ENCODE measurements around the gene CEP112.
"Not testable (repeated sequence)": the region's sequence is repeated elsewhere in the genome, so short reads cannot be mapped to it uniquely, and the experiment has no call there.

Gene CEP112

DNA sequence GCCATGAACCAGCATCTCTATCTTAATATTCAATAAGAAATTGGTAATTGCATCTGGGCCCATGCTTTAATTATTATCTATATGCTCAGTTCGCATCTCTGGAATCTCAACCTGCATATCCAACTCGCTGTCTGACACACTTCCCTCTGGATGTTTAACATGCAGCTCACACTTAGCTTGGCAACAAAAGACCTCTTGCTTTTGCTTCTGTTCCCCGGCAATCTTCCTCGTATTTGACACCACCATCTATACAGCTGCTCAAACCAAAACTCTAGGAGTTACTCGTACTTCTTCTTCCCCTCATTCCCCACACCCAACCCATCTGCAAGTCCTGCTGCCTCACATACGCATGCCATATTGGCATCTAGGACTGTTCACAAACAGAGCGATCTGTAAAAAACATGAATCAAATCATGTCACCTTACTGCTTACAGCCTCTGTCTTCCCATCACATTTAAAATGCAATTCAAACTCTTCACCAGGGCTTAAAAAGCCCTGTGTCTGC is 300.6 kb downstream of the CEP112 start:
- DNase-seq (ENCODE audit: low read depth in 3 of 3): no peak

DNA sequence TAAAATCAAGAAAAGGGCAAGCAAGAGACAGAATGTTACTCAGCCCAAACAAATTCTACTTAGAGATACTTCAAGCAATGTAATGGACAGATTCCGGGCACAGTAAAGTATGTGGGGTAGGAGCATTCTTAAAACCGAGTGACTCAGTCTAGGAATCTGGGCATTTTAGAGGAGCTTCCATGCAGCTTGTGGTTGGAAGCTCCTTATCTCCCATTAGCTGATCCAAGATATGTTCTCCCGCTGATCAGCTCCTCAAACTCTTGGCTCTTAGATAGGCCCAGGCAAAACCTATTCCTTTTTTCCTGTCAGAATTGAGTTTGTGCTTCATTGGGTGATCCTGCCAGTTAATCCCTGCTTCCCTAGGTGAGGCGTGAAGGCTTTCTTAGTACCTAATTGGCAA is 303.3 kb downstream of the CEP112 start:
- no peak for DNase-seq (ENCODE audit: low read depth in 3 of 3)

DNA sequence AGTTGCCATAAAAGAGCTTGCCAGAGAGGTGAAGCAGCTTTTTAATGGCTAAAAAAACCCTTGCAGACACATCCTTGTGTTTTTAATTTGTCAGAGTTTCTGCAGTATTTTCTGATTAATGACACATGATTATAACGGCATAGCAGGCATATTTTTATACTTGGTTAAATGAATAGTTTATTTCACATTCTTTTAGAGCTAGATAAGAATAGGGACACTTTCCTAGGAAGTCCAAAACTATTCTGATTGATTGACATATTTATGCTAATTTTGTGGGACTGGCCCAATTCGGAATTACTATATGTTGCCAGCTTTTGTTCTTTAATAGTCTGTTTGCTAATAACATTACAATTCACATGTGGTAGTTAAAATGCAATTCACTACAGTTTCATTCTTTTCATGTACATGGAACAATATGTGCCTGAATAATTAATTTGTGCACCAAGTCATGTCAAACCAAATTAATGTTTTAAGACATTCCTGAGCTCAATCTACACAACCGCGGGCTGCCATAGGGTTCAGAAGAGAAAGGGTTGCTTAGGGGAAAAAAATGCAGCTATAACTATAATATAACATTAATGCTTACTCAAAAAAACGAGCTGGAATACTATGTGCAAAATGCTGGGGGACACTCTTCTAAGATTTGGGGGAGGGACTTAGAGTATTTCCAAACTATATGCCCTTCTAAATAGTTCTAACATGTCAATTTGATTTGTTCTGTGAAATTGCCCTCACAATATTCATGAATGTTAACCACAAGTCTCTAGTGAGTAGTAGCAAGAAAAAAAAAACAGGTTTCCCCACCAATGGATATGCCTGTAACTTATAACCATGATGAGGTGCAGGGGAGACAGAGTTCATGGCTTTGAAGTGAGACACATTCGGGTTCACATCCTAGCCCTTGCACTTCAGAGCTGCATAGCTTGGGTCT is 305.4 kb downstream of the CEP112 start:
- no peak for DNase-seq (ENCODE audit: low read depth in 3 of 3)

DNA sequence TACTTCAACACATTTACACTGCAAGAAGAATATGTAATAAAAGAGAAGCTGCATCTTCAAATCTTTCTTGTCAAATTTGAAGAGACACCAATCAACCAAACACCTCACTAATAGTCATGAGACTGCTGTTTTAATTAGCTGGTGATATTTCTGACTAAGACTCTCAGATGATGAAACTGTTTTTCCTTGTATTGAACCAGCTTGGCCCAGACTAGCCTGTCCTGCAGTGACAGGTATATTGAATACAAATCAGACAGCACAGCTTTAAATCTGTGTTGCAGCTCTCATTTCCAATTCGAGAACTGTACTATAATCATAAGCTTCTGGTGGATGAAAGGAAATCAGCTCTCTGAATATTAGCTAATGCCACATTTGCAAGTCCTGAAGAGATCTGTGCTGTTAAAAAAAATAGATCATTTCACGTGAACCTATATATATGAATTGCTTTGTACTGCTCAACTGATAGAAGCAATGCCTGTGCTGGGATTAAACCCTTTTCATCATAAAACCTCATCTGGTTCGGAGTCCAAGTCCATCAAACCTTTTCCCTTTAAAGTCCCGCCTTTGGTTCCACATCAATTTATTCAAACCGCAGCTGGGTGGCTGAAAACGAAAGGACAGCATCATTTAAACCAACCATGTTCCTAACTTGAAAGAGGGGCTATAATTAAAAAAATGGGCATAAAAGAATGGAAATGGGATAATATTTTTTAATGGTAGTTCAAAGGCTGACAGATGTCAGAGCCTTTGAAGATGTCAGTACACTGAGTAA is 306.2 kb downstream of the CEP112 start:
- no peak for DNase-seq (ENCODE audit: low read depth in 3 of 3)

DNA sequence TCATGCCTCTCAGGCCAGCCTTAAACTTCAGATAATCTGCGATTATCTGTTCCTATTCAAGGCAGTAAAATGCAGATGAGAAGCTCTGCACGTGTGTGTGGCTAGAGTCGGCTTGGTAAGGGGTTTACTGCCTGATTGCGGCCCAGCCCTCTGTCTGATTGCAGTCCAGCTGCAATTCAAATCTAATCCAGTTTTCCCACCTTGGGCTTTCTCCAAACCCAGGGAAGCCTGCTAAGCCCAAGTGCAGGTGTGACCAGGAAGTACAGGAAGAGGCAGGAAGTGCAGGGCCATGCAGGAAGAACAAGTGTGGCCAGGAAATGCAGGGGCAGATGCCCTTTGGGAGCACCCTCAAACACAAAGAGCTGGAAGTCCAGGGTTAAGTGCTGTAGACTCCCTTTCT is 314.9 kb downstream of the CEP112 start:
- DNase-seq (ENCODE audit: low read depth in 3 of 3): no peak

DNA sequence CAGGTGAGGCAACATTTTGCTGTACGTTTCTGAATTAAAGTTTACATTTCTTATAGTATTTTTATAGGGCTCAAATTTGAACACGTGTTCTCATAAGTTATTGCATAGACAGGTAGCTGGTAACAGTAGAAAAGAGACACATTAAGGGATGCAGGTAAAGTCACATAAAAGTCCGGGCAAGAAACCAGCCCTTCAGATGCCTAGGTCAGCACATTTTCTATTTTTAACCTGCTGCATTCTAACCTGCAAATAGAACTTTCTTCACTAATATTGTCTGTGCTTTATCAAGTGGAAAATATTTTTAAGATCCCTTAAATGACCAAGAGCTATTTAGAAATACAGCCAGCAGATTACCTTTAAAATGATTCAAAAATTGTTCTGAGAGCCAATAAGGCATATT is 323.1 kb downstream of the CEP112 start:
- no peak for DNase-seq (ENCODE audit: low read depth in 3 of 3)

DNA sequence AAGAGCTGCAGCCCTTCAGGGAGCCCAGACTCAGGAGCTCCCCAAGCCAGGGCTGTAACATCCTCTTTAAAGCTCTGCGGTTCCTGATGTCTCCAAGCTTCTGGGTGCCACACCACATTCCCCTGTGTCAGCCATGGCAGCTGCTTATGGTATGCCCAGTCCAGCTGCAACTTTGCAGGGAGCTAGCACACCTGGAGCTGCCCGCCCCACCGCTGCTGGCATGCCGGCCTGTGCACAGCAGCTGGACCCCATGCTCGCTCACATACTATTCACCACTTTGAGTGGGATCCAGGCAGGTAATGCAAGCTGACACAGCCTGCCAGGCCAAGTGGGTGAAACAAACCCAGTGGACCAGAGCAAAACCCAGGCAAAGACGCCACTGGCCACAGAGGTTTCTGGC is 324.9 kb downstream of the CEP112 start:
- DNase-seq (ENCODE audit: low read depth in 3 of 3): no peak

DNA sequence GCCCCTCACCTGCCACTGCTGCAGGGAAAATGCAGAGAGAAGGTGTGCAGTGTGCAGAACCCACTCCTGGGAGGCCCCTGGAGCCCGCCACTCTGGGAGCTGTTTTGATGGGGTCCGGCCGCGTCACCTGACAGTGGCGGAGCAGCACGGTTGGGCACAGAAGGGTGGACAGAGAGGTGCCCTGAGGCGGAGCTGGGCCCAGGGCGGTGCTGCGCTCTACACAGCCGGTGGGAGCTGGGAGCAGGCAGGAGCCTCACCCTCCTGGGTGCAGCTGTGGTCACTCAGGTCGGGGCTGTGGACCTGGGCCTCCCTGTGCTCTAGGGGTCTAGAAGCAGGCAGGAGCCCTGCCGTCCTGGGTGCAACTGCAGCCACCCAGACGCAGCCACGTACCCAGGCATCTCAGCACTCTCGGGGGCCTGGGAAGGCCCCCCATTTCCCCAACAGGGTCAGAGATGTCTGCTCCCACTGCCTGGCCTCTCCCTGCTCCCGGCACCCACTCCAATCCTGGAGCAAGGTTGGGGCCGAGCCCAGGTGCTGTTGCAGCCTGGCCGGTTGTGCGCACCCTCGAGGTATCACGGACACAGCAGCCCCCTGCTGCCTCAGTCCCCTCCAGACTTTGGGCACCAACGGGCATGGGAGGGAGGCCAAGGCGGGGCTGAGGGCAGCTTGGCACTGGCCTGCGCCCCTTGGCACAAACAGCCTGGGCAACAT is 326.1 kb downstream of the CEP112 start:
- DNase-seq (ENCODE audit: low read depth in 3 of 3): no peak

DNA sequence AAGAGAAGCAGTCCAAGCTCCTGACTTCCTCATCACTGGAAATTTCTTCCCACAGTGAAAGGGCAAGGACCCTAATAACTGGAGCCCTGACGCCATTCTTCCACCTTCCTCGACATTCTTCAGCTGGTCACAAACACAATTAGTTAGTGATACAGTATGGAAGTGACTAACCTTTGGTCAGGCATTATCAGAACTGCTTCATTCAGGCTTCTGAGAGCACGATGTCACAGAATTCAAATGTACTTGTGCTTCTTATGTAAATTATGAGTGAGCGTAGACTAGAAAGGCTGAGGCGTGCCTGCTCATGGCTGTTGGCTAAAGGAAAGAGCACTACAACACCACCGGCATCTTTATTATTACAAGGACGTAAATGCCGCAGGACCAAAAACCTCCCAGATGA is 327.5 kb downstream of the CEP112 start:
- DNase-seq (ENCODE audit: low read depth in 3 of 3): no peak

DNA sequence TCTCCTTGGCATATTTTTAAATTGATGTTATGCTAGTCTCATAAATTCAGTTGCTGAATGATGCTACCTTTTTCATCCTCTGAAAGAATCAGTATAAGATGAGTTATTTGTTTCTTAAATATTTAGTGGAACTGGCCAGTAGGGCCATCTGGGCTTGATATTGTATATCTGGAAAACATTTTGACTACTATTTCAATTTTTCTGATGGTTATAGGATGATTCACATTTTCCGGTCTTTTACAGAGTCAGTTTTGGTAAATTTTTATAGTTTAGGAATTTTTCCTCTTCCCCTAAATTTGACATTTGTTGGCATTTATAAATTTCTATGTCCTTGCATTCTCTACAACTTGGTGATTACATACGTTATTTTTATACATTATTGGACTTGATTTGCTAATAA is 334.2 kb downstream of the CEP112 start:
- no peak for DNase-seq (ENCODE audit: low read depth in 3 of 3)

DNA sequence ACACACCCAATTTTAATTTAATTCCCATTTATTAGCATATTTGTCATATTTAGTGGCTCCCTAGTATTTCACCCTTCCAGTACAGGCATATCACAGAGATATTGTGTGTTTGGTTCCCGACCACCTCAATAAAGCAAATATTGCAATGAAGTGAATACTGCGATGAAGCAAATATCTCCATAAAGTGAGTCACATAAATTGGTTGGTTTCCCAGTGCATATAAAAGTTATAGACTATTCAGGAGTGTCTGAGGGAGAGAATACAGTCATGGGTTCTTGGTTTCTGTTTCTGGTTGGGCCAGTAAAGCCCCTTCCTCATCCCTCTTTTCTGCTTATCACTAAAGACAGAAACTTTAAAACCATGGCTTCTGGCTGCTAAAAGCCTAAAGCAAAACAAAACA is 335.1 kb downstream of the CEP112 start:
- DNase-seq (ENCODE audit: low read depth in 3 of 3): no peak

DNA sequence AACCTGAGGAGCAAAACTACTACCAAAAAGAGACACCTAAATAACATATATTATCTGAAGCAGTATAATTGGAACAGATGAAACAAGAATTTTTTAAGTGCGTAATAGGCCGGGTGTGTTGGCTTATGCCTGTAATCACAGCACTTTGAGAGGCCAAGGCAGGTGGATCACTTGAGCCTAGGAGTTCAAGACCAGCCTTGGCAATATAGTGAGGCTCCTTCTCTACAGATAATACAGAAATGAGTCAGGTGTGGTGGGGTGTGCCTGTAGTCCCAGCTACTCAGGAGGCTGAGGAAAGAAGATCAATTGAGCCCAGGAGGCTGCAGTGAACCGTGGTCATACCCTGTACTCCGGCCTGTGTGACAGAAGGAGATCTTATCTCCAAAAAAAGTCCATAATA is 336.3 kb downstream of the CEP112 start:
- no peak for DNase-seq (ENCODE audit: low read depth in 3 of 3)

DNA sequence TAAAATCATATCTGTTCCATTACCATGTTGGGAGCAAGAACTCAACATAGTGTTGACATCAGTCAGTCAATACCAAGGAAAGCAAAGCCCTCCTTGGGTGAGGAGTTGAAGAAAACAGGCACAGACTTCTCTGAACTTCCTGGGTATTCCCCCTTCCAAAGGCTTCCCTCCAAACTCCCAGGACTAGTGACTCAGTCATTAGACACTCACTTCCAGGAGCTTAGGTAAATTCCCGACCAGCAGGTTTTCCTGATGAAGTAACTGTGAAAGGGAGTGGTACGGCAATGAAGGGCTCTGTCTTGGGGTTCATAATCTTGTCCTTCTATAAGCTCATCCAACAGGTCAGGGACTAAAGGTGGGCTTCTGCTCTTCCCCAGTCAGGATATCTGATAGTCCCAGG is 336.7 kb downstream of the CEP112 start:
- no peak for DNase-seq (ENCODE audit: low read depth in 3 of 3)

DNA sequence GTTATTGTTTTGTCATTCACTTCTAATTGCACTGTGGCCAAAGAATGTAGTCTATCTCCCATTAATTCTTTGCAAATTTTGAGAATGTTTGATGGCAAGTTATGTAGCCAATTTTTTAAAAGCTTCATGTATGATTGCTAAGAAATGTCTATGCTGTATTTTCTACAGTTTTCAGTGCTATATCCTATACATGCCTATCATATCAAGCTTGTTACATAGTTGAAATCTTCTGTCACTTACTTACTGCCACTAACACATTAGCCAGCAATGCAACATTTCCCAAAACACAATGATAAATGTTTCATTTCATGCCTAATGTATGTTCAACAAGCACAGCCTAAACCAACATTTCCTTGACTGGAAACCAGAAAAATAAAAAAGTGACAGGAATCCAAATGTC is 338.1 kb downstream of the CEP112 start:
- no peak for DNase-seq (ENCODE audit: low read depth in 3 of 3)

DNA sequence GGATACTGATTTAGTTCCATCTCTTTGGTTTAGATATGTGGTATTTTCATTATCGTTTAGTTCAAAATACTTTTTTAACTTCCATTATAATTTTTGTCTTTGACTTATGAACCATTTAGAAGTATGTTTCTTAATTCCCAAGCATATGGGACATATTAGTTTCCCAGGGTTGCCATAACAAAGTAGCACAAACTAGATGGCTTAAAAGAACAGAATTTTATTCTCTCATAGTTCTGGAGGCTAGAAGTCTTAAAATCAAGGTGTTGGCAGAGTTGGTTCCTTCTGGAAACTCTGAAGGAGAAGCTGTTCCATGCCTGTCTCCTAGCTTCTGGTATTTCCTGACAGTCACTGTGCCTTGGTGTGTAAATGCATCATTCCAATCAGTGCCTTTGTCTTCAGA is 339.0 kb downstream of the CEP112 start:
- no peak for DNase-seq (ENCODE audit: low read depth in 3 of 3)

DNA sequence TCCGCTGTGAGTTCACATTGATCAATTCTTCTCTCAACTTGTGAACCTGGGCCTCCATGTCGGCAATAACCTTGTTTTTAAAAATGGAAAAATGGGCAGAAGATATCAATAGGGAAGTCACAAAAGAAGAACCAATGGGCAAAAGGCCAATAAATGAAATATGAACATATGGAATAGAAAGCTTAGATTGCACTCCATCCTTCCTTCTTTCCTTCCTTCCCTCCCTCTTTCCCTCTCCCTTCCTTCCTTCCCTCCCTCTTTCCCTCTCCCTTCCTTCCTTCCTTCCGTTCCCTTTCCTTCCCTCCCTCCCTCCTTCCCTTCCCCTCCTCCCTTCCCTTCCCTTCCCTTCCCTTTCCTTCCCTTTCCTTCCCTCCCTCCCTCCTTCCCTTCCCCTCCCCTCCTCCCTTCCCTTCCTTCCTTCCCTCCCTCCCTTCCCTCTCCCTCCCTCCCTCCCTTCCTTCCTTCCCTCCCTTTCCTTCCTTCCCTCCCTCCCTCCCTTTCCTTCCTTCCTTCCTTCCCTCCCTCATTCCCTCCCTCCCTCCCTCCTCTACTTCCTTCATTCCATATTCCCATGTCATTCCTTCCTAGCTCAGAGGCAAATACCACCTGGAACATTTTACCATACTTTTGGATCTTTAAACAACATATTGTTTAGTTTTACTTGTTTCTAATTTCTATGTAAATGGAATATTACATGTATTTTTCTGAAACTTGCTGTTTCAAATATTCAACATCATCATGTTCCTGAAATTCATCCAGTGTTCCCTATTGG is 339.8 kb downstream of the CEP112 start:
- DNase-seq (ENCODE audit: low read depth in 3 of 3): no peak

DNA sequence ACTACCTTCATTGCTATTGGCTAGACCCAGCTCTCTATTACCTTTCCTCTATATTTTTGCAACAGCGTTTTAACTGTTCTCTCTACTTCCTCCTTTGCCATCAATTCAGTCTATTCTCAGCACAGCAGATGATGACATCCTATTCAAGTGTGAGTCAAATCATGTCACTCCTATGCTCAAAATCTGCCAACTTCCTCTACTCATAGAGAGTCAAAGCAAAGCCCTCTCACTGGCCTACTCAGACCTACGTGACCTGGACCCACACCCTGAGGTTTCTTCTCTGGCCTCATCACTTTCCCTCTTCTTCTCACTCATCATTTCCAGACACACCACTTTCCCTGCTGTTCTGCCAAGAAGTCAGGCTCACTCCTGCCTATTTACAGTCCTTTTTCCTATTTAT is 341.4 kb downstream of the CEP112 start:
- DNase-seq (ENCODE audit: low read depth in 3 of 3): no peak

DNA sequence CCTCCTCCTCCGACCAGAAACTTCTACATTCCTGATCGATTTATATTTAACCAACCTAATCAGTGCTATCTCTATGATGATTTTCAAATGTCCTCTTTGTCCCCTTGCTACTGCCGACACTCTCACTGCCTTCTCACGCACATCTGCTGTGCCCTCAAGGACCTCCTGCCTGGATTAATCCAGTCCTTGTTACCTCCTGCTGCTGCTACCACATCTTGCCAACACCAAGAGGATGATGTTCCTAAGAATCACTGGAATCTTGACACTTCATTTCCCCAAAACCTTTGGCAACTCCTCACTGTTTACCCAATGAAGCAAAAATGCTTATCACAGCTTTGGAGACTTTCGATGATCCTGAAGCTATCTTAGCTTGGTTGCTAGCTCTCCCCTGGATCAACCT is 343.2 kb downstream of the CEP112 start:
- no peak for DNase-seq (ENCODE audit: low read depth in 3 of 3)

DNA sequence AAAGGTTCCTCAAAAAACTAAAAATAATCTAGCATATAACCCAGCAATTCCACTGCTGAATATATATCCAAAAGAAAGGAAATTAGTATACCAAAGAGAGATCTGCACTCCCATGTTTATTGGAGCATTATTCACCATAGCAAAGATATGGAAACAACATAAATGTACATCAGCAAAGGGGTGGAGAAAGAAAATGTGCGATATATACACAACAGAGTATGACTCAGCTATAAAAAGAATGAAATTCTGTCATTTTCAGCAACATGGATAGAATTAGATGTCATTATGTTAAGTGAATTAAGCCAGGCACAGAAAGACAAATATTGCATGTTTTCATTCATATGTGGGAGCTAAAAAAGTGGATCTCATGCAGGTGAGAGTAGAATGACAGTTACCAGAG is 350.8 kb downstream of the CEP112 start:
- no peak for DNase-seq (ENCODE audit: low read depth in 3 of 3)

DNA sequence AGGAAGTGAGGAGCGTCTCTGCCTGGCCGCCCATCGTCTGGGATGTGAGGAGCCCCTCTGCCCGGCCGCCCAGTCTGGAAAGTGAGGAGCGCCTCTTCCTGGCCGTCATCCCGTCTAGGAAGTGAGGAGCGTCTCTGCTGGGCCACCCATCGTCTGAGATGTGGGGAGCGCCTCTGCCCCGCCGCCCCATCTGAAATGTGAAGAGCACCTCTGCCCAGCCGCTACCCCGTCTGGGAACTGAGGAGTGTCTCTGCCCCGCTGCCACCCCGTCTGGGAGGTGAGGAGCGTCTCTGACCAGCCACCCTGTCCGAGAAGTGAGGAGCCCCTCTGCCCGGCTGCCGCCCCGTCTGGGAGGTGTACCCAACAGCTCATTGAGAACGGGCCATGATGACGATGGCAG is 354.7 kb downstream of the CEP112 start:
- not testable (repeated sequence) for DNase-seq (ENCODE audit: low read depth in 3 of 3)

DNA sequence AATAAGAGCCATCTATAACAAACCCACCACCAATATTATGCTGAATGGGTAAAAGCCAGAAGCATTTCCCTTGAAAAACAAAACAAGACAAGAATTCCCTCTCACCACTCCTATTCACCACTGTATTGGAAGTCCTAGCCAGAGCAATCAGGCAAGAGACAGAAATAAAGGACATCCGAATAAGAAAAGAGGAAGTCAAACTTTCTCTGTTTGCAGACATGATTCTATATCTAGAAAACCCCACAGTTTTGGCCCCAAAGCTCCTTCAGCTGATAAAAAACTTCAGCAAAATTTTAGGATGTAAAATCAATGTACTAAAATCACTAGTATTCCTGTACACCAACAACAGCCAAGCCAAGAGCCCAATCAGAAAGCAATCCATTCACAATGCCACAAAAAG is 358.7 kb downstream of the CEP112 start:
- DNase-seq (ENCODE audit: low read depth in 3 of 3): no peak

DNA sequence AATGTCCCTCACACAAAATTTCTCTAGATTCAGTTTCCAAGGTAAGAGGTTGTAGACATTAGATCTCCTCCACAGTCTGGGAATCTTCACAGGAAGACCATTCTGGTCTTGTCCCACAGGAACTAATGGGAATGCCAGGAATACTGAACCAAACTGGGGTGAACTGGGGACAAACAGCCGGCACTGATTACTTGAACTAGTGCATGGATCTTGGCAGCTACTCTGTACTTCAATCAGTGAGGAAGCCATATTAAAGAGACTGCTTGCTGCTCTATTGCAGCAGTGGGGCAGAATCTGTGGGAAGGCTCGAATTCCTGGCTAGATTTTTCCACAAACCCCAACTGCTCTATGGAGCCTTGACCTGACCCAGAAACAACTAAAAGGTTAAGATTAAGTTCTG is 361.6 kb downstream of the CEP112 start:
- no peak for DNase-seq (ENCODE audit: low read depth in 3 of 3)

All from stimulated activated CD4-positive, alpha-beta T cell treated with anti-CD3 and anti-CD28 coated beads, TNF-alpha, amount 100 ng/mL, for 24 hours (primary cell).